LNCAP (cell line): ENCODE data around the gene CHIC1.

ENCODE experiments used
- CTCF ChIP-seq: fragments of 450-650 bp; IDR thresholded peaks from 2 replicates; pipeline ENCODE4 v1.5.1; 2017; ENCODE audit warnings: mild to moderate bottlenecking

Gene CHIC1

GRCh38 chrX:73562984-73563737 is at the start of gene CHIC1:
TSS of gene CHIC1 (plus strand) at chrX:73563197. CDS start at chrX:73563285, 88 bp downstream.
- TF ChIP-seq CTCF: no peak

GRCh38 chrX:73524906-73525305 is 38.1 kb upstream of the CHIC1 start:
- no peak for TF ChIP-seq CTCF

DNA sequence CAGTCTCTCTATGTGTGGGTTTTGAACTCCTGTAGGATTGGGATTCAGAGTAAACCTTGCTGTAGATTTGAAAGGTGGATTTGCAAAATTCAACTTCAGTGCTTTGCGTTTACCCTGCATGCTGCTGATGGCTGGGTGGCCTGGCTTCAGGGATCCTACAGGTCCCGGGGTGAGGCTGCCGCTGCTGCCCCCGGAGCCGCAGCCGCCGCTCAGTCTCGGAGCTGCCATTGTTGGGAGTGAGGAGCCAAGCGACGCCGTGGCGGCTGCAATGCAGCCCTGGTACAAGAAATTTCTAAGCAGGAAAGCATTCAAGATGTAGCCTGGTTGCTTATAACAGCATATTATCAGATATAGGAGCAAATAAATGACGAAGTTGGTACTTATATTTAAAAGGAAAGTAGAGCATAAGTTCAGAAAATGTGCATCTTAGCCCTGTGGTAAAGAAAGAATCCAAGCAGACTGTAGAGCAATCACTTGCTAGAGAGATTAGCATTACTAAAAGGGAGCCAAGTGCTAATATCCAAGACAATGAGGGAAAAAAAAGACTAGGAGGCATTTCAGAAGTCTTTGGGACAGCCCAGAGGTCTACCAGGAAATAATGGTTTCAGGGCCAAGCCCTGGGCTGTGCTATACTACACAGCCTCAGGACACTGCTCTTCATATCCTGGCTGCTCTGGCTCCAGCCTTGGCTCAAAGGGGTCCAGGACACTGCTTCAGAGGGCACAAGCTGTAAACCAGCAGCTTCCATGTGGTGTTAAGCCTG is 36.9 kb upstream of the CHIC1 start:
- TF ChIP-seq CTCF: no peak

DNA sequence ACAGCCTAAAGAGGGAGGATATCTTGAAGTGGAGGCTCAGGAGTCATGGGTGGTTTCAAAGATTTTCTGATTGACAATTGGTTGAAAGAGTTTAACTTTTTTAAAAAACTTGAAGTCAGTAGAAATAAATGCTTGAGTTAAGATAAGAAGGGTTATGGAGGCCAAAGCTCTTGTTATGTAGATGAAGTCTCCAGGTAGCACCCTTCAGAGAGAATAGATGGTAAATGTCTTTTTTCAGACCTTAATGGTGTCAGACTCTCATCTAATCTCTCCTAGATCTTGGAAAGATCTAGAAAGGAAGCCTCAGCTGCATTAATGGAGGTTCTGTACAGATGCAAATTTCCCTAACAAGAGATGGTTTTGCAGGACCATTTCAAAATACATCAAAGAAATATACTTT is 6.8 kb upstream of the CHIC1 start:
- TF ChIP-seq CTCF: no peak

DNA sequence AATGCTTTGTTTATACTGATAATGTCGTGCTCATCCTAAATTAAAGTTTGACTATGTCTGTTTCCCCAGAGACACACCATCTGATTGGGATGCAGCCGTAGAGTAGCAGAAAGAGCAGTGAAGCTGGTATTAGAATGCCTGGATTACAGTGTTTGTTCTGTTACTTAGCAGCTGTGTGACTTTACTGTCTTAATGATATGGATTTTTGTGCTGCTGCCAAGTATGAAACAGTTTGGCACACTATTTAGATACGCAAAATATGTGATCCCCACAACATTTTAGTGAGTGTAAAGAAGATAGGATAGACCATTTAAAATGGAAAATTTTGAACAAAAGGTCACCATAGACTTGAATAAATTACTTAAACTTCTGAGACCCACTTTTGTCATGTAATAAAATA is 1.2 kb upstream of the CHIC1 start:
- TF ChIP-seq CTCF: no peak

- no peak for TF ChIP-seq CTCF
These were observed 539 bp upstream of the CHIC1 start for GRCh38 chrX:73562458-73562857.

DNA sequence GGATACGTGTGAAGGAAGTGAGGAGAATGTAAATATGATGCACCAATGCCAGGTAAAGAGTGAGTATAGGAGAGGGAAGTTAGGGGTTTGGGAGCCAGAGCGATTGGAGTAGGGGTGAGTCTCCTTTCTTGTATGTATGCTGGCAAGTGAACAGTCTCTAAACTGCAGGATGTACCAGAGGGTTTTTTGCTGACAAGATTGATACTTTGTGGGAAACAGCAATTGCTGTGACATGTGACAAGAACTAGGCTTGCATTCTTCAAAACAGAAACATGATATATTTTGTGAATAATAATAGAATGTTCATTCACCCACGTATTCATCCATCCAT is 706 bp downstream of the CHIC1 start:
- TF ChIP-seq CTCF: no peak
